Ovary (tissue), 3 donors: ENCODE results near the gene FLOT2.

Source experiments
- CTCF ChIP-seq, 3 donors: fragments of 450-650 bp in 2 of 3; fragments of 200-600 bp in 1 of 3; IDR thresholded peaks; one replicate each; pipeline versions ENCODE4 v1.5.1 to v1.8.0; 2016 to 2022; ENCODE audit warnings: antibody characterized with exemption in 3 of 3, mild to moderate bottlenecking in 1 of 3
- EP300 ChIP-seq: sonication (generic); formaldehyde crosslinking; IDR thresholded peaks from one replicate; pipeline ENCODE4 v1.6.1; 2017; ENCODE audit warnings: antibody characterized with exemption
- POLR2A ChIP-seq: fragments of 450-650 bp; IDR thresholded peaks from one replicate; pipeline ENCODE4 v1.6.1; 2017; ENCODE audit warnings: antibody characterized with exemption, mild to moderate bottlenecking, moderate library complexity
- donor health status: DM: no; HTN: no; CAD: no.

GRCh38 chr17:28857905-28858800 is 39.4 kb downstream of the FLOT2 start:
- TF ChIP-seq CTCF (IDR thresholded peaks at IDR 0.05) (no peak), POLR2A (no peak), EP300 (no peak)
